C4-2B (cell line): ENCODE measurements around the gene FBXO45.
"Not testable (repeated sequence)": the region's sequence is repeated elsewhere in the genome, so short reads cannot be mapped to it uniquely, and the experiment has no call there.

Source experiments
- CTCF ChIP-seq: fragments of 450-650 bp; conservative IDR thresholded peaks from 2 replicates; pipeline ENCODE4 v1.5.1; 2017; ENCODE audit warnings: mild to moderate bottlenecking
- ZFX ChIP-seq: fragments of 450-650 bp; IDR thresholded peaks from 2 replicates; pipeline ENCODE4 v1.6.1; 2017

- TF ChIP-seq CTCF, ZFX: not testable (repeated sequence)
Observed at GRCh38 chr3:196615234-196615633, 46.8 kb downstream of the FBXO45 start.
